HG03025 (cell line): ENCODE data around the gene AKT1.
"Not testable (repeated sequence)": the region's sequence is repeated elsewhere in the genome, so short reads cannot be mapped to it uniquely, and the experiment has no call there.

Experiments used
- ATAC-seq: cut with Tn5 transposase; IDR thresholded peaks from one replicate; pipeline ENCODE4 v1.9.1; 2021; ENCODE audit warnings: mild to moderate bottlenecking, moderate library complexity; ENCODE audit not compliant: unreplicated experiment, low FRiP score

Gene AKT1

DNA sequence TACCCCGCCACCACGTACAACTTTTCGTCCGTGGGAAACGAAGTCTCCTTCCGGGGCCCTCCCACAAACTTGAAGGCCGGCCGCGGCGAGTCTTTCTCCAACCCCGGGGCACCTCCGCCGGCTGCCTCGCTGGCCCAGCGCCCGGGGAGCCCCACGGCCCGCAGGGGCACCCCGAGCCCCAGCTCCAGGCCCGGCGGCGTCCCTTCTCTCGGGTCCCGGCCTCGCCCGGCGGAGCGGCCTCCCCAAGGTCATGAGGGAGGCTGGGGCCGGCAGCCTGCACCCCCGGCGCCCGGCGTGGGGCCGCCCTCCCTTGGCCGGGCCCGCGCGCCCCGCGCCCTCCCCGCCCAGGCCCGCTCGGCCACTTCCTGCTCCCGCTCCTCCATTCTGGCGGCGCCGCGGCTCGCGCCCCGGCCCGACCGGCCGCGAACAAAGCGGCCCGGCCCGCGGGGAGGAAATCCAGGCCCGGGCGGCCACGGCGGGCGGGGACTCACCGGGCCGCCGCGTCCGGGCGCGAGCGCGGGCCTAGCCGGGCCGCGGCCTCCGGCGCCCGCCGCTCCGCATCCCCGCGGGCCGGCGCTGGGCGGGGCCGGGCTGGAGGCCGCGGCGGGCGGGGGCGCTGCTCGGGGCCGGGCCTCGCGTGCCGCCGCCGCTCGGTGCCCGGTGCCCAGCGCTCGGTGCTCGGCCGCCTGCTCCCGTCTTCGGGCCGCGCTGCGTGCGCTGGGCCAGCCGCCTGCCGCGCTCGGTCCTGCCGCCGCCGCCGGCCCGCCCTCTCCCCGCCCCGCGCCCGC is at the start of gene AKT1:
Gene AKT1 (minus strand): TSS at position 756 of the 788 bp plus-strand sequence. CDS start 3,105 bp downstream, outside the sequence.
- ATAC-seq: no peak

- ATAC-seq: no peak
These were observed 49.6 kb upstream of the AKT1 start for GRCh38 chr14:104845033-104845666.

DNA sequence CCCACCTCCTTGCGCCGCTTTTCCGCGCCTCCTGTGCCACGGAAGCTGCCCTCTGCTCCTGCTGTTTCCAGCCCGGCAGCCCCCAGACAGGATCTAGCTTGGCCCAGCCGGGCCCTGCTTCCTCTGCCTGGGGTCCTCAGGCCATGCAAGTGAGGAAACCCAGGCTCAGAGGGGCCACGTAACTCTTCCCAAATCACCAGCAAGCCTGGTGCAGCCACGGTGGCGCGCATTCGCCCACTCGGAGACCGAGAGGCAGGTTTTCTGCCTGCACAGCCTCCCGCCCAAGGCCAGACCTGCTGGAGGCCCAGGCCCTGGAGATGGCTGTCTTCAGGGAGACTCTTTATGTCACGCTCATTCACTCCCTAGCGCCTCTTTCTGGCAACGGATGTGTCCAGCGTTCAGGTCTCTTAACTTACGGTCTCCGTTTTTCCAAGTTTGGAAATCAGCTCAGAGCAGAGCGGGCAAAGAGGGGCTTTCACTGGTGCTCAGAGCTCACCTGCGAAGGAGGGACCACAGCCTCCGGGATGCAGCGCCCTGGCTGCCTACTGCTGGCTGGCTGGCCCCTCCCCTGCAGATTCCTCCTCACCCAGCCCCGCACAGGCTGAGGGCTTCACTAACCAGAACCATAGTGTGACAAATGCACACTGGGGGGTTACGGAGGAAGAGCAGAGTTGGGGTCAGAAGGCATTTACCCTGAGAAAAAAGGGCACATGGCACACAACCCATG is 48.9 kb upstream of the AKT1 start:
- no peak for ATAC-seq

DNA sequence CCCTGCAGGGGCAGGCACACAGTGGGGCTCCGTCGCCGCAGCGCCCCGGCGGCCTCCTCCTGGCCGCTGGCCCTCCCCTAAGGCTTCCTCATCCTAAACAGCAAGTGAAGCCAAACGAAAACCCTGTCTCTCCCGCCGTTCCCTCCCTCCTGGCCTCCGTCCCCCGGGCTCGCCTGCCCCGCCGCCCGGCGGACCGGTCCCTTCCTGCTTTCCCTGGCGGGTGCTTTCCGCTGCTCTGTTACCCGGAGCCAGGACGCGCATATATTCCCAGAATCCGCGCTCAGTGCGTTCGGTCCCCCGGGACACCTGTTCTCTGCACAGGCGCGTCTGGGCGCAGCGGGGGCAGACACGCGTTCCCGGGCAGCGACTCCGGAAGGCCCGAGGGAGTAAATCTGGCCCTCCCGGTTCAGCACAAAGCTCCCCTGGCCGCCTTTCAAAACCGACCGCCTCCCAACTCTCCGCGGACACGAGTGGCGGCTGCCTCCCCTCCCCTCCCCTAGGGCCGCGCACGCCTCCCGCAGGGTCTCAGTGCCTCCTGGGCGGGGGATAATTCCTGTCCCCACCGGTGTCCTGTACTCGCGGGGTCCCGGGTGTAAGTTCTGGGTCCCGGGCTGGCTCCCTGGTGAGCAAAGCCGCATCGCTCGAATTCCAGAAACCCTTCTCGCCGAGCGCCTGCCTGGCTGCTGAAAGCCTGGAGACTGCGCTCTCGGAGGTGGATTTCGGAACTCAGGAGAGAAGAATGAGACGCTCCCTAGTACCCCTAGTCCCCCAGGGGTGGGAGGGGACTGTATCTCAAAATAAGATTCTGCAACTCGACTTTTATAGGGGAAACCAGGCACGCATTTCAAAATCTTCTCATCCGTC is 48.1 kb upstream of the AKT1 start:
- ATAC-seq: no peak

GRCh38 chr14:104843006-104843405 is 47.5 kb upstream of the AKT1 start:
- no peak for ATAC-seq

DNA sequence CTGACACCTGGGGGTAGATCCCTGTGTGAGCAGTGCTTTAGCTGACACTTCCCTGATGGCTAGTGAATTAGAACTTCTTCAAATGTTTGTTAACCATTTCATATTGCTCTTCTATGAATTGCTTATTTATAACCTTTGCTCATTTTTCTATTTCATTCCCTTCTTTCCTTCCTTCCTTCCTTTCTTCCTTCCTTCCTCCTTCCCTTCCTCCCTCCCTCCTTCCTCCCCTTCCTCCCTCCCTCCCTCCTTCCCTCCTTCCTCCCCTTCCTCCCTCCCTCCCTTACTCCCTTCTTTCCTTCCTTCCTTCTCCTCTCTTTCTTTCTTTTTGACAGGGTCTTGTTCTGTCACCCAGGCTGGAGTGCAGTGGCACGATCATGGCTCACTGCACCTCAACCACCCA is 46.2 kb upstream of the AKT1 start:
- no peak for ATAC-seq

- ATAC-seq: not testable (repeated sequence)
These were observed 40.8 kb upstream of the AKT1 start for GRCh38 chr14:104836171-104836935.

GRCh38 chr14:104830781-104831180 is 35.2 kb upstream of the AKT1 start:
- no peak for ATAC-seq

- no peak for ATAC-seq
These were observed 31.9 kb upstream of the AKT1 start for GRCh38 chr14:104827177-104828055.

GRCh38 chr14:104826861-104827176 is 31.3 kb upstream of the AKT1 start:
- ATAC-seq: no peak

DNA sequence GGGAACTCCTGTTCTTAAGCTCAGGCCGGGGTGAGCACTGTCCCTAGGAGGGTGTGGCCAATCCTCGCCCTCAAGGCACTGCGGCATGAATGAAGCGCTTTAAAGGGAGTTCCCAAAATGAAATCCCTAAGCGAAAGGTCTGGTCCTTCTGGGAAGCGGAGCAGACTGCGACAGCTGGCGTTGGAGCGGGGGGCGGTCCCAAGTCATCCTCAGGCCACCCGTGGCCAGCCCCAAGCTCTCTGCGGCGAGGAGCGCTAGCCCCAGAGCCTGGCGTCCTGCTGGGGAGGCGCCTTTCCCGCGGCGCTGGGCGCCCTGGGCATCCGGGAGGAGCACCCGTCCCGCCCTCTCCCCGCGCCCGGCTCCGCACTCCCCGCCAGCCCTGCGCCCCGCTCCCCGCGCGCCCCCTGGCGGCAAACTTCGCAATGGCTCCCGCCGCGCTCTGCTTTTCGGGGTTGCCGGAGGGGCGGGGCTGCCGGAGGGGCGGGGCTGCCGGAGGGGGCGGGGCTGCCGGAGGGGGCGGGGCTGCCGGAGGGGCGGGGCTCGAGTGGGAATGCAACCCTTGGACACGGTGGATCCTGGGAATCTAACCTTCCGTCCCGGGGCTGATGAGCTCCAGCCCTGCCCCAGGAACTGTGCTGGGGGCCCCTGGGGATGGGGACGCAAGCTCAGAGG is 30.8 kb upstream of the AKT1 start:
- peak; percentile 38 for ATAC-seq

DNA sequence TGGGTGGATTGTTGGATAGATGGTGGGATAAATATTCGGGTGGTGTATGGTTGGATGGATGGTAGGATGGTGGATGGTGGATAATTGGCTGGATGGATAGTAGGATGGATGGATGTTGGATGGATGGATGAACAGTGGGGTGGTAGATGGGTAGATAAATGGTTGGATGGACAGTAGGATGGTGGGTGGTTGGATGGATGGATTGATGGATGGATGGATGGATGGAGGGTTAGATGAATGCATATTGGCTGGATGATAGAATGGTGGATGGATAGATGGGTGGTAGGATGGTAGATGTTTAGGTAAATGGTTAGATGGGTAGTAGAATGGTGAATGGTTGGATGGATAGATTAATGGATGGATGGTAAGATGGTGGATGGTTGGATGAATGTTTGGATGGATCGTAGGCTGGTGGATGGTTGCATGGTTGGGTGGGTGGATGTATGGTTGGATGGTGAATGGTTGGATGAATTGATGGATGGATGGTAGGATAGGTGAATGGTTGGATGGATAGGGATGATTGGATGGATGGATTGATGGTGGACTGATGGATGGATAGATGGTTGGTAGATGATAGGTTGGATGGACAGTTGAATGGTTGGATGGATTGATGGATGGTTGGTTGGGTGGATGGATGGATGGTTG is 28.9 kb upstream of the AKT1 start:
- ATAC-seq: no peak

DNA sequence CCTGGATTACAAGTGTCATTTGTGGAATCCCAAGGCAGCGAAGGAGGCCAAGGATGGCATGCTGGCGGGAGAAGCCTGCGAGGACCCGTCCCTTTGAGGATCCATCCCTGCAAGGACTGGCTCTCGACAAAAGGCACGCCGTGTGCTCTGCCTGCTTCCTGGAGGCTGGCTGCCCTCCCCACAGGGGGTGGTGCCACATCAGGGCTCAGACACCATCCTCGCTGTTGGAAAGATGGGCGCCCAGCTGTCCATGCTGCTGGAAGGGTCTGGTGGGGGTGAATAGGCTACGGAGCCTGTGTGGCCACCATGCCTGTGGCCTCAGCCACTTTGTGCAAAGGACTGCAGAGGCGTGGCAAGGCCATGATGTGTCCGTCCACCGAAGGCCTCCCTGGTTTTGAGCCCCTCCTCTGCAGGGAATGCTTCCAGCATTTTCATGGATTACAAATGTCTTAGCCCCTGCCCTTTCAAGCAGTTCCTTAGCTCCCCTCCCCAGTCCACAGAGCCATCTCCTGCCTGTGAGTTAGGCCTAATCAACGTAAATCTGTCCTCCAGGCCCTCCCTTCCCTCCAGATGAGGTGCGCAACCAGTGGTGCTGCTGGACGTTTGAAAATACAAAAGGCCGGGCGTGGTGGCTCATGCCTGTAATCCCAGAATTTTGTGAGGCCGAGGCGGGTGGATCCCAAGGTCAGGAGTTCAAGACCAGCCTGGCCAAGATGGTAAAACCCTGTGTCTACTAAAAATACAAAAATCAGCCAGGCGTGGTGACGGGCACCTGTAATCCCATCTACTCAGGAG is 27.5 kb upstream of the AKT1 start:
- ATAC-seq: no peak

GRCh38 chr14:104821971-104822608 is 26.5 kb upstream of the AKT1 start:
- no peak for ATAC-seq

DNA sequence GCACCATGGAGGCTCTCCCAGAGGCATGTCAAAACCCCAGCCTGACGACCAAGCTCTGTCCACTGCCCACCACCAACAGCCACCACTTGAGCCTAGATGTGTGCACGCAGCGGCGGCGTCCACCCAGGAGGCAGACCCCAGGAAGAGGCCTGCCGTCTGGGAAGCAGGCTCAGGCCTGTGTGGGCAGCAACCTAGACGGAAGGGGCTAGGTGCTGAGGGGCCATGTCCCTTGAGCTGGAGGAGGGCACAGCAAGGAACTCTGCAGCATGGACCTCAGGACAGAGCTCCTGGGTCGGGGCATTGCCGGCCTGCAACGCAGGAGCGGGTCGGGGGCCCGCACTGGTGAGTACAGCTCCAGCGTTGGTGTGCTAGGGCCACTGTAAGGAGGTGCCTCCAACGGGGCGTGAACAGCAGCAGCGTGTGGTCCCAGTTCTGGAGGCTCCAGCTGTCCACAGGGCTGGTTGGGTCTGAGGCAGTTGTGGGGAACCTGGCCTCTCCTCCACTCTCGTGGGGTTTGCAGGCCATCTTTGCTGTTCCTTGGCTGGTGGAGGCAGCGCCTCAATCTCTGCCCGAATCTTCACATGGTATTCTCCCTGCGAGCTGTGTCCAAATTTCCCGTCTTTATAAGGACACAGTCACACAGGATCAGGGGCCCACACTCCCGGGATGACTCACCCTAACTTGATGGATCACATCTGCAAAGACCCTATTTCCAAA is 25.8 kb upstream of the AKT1 start:
- no peak for ATAC-seq

- ATAC-seq: no peak
These were observed 25.2 kb upstream of the AKT1 start for GRCh38 chr14:104820669-104821228.
